ENCODE measurements around the gene RIMBP2.

DNA sequence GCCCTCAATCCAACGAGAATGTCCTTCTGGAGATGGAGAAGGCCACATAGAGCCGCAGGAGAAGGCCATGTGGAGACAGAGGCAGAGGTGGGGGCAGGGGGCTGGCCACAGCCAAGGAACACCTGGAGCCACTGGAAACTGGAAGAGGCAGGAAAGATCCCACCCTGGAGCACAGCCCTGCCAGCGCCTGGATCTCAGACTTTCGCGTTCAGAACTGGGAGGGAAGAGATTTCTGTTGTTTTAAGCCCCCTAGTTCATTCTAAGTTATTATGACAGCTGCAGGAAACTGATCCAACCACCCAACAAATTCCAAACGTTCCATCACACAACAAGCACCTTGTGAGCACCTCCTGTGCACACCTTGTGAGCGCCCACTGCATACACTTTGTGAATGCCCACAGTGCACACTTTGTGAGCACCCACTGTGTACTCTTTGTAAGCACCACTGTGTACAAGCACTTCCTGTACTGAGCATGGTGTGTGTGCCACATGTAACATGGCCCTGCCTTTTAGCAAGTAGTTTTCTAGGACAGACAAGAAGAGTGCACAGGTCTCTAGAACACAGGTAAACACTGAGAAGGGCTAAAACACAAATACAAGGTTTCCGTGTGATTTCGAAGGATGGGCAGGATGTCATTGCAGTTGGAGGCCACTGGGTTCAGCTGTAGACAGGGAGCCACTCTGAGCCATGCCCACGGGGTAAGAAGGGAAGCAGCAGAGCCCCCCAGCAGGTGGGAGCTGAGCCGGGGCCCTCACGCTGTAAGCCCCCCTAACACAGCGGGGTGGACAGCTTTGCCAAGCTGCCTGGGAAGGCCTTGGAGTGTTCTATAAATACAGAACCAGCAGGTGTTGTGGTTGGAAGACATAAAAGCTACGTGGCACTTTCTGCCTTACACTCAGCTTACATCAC is 15.4 kb downstream of the RIMBP2 start:
- TF ChIP-seq, protein P1, sequence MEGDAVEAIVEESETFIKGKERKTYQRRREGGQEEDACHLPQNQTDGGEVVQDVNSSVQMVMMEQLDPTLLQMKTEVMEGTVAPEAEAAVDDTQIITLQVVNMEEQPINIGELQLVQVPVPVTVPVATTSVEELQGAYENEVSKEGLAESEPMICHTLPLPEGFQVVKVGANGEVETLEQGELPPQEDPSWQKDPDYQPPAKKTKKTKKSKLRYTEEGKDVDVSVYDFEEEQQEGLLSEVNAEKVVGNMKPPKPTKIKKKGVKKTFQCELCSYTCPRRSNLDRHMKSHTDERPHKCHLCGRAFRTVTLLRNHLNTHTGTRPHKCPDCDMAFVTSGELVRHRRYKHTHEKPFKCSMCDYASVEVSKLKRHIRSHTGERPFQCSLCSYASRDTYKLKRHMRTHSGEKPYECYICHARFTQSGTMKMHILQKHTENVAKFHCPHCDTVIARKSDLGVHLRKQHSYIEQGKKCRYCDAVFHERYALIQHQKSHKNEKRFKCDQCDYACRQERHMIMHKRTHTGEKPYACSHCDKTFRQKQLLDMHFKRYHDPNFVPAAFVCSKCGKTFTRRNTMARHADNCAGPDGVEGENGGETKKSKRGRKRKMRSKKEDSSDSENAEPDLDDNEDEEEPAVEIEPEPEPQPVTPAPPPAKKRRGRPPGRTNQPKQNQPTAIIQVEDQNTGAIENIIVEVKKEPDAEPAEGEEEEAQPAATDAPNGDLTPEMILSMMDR (IDR thresholded peaks at IDR 0.05; ENCODE audit: low read depth, low read length), result no peak
- TF ChIP-seq EZH2phosphoT487 (IDR thresholded peaks at IDR 0.05; ENCODE audit: low read depth), result no peak

Data from OCI-LY3 (cell line).